ENCODE data around the gene PRDX2.

GRCh38 chr19:12840091-12841079 is 38.8 kb upstream of the PRDX2 start:
- TF ChIP-seq TAF1 (IDR thresholded peaks at IDR 0.05; ENCODE audit: borderline replicate concordance, insufficient read depth, low read length) (no peak), POLR2AphosphoS5 (IDR thresholded peaks at IDR 0.05; ENCODE audit: low read depth, low read length) (no peak), REST (IDR thresholded peaks at IDR 0.05; ENCODE audit: insufficient read depth in 1 of 2, low read depth in 2 of 2, low read length in 2 of 2) (no peak), SIN3A (IDR thresholded peaks at IDR 0.05; ENCODE audit: borderline replicate concordance, insufficient read depth, low read length) (no peak)

Measured in PFSK-1 (cell line).